ENCODE data around the gene CYLD.

CYLD gene

GRCh38 chr16:50741225-50741780, 583 bp upstream of the CYLD start:
- DNase-seq: no peak

- no peak for DNase-seq
These were observed 802 bp downstream of the CYLD start for GRCh38 chr16:50742576-50743200.

DNA sequence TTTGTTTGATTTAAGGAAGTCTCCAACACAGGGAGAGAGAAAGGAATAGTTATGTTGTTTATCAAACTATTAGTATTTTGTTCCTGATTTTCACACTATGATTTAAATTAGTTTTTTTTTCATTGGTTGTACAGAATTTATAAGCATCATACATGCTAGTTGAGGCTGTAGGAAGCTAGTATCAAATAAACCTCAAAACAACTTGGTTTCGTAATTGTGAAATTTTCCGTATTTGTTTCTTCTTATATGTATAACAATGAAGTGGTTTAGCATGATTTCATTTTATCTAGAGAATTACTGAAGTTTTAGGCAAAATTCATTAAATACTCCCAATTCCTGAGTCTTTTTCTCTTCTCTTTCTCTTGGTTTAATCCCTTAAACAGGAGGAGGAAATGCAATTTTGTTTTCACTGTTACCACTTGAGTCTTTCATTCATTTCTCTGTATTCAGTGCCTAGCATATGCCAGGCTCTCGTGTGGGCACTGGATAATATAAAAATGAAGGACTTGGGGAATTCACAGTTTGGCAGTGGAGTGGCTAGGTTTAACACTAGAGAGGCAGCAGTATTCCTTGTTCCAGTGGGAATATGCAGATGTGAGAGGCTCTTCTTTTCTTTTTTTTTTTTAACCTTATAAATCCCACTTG, 1.8 kb downstream of the CYLD start:
- no peak for DNase-seq

DNA sequence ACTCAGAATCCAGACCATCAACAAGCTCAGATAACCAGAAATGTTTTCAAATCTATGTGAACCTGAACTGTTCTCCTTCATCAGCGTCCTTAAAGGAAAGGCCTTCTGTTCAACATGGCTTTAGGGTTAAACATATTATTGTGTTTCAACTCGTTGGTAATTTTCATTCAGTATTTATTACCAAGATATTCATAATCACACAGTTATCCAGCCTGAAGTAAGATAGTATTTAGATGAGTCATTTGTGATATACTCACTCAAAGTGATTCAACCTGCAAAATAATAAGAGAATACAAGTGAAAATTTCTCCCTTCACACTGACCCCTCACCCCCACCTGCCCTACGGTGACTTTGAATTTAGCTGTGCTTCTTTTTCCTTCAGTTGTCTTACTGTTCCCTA, 3.0 kb downstream of the CYLD start:
- DNase-seq: no peak

DNA sequence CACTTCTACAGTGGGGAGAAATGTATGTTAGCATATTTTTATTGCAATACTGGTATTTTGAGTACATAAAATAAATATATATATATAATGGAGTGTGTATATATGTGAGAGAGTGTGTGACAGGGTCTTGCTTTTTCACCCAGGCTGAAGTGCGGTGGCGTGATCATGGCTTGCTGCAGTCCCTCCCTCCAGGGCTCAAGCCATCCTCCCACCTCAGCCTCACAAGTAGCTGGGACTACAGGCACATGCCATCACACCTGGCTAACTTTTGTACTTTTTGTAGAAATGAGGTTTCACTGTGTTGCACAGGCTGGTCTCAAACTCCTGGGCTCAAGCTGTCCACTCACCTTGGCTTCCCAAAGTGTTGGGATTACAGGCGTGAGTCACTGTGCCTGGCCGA, 4.1 kb downstream of the CYLD start:
- DNase-seq: no peak

- DNase-seq: no peak
These were observed 5.5 kb downstream of the CYLD start for GRCh38 chr16:50747207-50747956.

DNA sequence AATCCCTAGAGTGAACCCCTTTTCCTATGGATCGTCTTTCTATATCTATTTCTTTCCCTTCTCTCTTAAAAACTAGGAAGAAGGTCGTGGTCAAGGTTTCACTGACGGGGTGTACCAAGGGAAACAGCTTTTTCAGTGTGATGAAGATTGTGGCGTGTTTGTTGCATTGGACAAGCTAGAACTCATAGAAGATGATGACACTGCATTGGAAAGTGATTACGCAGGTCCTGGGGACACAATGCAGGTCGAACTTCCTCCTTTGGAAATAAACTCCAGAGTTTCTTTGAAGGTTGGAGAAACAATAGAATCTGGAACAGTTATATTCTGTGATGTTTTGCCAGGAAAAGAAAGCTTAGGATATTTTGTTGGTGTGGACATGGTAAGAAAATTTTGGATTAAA, 9.6 kb downstream of the CYLD start:
- no peak for DNase-seq

GRCh38 chr16:50752471-50753235, 10.8 kb downstream of the CYLD start:
- DNase-seq: no peak

GRCh38 chr16:50756473-50756872, 14.6 kb downstream of the CYLD start:
- no peak for DNase-seq

- DNase-seq: no peak
These were observed 19.4 kb downstream of the CYLD start for GRCh38 chr16:50761267-50761666.

GRCh38 chr16:50762241-50762640, 20.4 kb downstream of the CYLD start:
- DNase-seq: no peak

GRCh38 chr16:50763211-50763610, 21.3 kb downstream of the CYLD start:
- DNase-seq: no peak

- DNase-seq: no peak
These were observed 23.4 kb downstream of the CYLD start for GRCh38 chr16:50765260-50765659.

DNA sequence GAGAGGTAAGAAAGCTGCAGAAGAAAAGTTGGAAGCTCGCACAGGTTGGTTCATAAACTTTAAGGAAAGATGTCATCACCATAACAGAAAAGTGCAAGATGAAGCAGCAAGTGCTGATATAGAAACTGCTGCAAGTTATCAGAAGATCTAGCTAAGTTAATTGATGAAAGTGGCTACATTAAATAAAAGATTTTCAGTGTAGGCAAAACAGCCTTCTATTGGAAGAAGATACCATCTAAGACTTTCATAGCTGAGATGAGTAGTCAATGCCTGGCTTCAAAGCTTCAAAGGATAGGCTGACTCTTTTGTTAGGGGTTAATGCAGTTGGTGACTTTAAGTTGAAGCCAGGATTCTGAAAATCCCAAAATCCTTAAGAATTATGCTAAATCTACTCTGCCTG, 24.0 kb downstream of the CYLD start:
- no peak for DNase-seq

DNA sequence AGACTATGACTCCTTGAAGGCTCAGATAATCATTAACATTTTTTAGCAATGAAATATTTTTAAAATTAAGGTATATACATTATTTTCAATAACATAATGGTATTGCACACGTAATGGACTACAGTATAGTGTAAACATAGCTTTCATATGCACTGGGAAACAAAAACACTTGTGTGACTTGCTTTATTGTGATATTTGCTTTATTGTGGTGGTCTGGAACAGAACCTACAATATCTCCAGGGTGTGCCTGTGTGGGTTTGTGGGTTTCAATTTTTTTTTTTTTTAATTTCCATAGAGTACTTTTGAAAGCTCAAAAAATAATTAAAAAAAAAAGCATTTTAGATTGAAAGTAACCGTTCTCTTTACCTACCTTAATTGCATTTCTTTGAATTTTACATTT, 25.3 kb downstream of the CYLD start:
- DNase-seq: no peak

GRCh38 chr16:50771366-50771765, 29.5 kb downstream of the CYLD start:
- no peak for DNase-seq

- no peak for DNase-seq
These were observed 32.5 kb downstream of the CYLD start for GRCh38 chr16:50774405-50774804.

- no peak for DNase-seq
These were observed 33.1 kb downstream of the CYLD start for GRCh38 chr16:50774960-50775359.

GRCh38 chr16:50776037-50776436, 34.2 kb downstream of the CYLD start:
- DNase-seq: no peak

GRCh38 chr16:50778284-50779163, 36.6 kb downstream of the CYLD start:
- DNase-seq: no peak

DNA sequence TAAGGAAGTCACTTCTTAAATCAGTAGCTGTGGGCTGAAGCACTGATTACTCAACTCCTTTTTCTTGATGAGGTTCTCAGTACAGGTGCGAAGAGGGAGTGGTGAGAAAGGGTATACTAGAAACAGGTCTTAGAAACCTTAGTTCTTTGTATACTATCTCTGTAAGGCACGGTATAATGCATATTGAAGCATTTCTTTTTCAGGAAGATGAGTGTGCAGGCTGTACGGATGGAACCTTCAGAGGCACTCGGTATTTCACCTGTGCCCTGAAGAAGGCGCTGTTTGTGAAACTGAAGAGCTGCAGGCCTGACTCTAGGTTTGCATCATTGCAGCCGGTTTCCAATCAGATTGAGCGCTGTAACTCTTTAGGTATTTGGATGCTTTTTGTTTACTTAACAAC, 39.2 kb downstream of the CYLD start:
- DNase-seq: no peak

DNA sequence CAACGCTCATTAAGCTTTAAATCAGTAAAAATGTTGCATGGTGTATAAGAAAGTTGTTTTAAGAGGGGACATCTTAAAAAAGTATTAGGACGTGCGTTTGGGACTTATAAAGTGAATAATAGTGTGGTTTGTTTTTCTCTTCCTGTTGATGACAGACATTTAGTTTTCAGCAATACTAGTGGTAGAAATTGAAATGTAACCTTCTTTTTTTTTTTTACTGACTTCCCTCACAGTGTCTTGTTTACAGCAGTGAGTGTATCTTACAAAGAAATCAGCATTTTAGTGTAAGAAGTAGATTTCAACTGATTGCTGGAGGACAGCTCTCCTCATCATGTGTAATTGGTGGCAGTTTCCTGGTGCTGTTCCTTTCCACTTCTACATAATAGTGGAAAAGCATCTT, 39.6 kb downstream of the CYLD start:
- DNase-seq: no peak

All from NCI-H1048 (cell line).